HG03103 (cell line): ENCODE results near the gene DDX23.
A peak's percentile ranks its signal among the peaks of the same experiment; 100 is the strongest.
"Not testable (repeated sequence)": the region's sequence is repeated elsewhere in the genome, so short reads cannot be mapped to it uniquely, and the experiment has no call there.

ENCODE experiments used
- ATAC-seq: cut with Tn5 transposase; IDR thresholded peaks from one replicate; pipeline ENCODE4 v1.9.1; 2021; ENCODE audit warnings: low read depth; ENCODE audit not compliant: unreplicated experiment

Gene DDX23

DNA sequence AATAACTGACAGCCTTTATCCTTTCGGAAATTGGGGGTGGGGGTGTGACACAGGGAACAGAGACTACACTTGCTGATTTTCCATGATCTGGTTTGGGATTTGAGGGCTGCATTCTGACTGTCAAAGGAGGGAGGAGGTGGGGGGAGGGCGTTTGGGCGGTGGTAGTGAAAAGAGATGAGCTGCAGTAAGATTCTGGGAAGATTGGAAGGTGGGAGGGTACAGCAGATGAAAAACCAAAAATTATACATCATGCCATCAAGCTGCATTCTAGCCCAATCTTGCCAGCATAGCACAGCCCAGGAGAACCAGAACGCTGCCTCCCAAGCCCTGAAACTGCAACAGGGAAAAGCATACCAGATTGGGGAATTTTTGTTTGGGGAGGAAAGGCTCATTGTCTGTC is 11.3 kb upstream of the DDX23 start:
- ATAC-seq, result no peak

DNA sequence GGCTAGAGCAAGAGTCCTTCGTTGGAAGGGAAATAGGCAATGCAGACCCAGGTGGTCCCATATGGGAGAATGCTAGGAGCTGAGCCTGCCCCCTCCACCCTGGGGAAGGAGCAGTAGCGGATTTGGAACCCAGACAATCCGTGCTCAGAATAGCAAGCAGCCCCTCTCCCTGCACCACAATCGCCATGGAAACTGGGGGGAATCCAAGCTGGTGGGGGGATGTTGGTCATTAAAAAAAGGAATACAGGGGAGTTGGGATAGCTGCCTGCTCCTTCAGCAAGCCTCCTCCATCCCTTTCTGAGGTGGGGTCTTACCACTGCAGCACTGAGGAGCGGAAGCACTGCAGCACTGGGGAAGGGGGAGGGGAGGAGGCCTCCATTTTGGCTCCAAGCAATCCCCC is 10.8 kb upstream of the DDX23 start:
- ATAC-seq, result no peak

DNA sequence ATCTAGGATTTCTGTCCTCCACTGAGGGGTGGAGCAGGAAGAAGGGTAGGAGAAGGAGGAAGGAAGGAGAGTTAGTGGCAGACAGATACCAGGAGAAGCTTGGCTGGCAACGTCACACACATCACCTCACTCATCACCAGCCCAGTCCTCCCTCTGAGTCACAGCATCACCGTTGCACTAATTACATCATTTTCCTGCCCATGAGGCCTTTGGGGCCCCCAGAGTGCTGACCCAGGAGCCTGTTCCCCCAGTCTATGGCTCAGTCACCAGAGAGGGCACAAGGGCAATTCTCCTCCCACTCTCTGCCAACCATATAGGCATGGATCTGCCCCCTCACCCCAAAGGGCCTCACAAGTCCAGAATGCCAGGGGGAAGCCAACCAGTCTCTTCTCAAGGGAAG is 9.1 kb upstream of the DDX23 start:
- no peak for ATAC-seq

DNA sequence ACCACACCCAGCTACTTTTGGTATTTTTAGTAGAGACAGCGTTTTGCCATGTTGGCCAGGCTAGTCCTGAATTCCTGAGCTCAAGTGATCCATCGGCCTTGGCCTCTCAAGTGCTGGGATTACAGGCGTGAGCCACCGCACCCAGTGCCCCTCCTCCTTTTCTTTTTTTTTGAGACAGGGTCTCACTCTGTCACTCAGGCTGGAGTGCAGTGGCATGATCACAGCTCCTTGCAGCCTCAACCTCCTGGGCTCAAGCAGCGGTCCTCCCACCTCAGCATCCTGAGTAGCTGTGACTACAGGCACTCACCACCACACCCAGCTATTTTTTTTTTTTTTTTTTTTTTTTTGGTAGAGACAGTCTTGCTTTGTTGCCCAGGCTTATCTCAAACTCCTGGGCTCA is 8.3 kb upstream of the DDX23 start:
- ATAC-seq, result not testable (repeated sequence)

DNA sequence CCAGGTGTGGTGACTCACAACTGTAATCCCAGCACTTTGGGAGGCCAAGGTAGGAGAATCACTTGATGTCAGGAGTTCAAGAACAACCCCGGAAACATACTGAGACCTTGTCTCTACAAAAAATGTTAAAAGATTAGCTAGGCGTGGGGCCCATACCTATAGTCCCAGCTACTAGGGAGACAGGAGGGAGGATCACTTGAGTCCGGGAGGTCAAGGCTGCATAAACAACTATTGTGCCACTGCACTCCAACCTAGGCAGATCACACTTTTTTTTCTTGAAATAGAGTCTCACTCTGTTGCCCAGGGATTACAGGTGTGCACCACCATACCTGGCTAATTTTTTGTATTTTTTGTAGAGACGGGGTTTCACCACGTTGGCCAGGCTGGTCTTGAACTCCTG is 7.6 kb upstream of the DDX23 start:
- no peak for ATAC-seq

DNA sequence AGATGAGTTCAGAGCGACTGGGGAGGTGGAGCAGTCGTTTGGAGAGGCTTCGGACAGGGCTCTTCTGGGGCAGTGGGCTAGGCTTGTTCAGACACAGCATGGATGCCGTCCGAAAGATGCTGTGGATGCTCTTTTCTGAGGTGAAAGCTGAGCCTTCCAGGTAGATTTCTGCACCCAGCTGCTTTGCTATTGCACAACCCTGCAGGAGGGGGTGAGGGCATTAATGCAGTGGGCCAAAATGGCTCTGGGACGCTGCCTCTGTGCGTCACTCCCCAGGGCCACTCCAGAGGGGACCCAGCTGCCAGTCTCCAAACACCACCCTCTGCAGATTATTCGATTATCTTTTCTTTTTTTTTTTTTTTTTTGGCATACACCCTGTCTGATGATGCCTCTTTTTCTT is 6.1 kb upstream of the DDX23 start:
- no peak for ATAC-seq

DNA sequence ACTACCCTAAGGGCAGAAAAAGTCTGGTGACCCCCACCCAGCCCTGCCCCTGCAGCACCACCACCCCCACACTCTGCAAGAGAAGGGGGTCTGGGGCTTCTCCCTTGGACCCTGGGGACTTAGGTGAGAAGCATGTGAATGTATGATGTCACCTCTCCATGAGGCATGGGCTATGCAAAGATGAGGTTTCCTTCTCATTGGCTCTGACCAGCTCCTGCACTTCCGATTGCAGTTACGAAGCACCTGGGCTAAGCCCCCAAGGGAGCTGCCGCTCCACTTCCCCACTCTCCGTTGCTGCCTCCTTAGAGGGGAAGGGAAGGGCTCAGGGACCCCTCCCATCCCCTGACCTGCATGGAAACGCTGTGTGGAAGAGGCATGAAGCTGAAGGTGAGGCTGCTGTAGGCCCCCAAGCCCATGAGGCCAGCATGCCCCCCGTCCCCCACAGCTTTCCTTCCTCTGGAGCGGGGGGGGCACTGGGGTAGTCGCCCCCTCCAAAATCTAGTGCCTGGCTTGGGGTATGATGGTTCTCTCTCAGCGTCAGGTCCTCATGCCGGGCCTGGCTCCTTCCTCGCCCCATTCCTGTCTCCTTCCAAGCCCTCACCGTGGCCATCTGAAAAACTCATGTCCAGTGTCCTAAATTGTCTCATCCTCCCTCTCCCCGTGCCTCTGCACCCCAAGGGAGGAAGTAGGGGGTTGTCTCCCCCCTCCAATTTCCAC is 5.5 kb upstream of the DDX23 start:
- ATAC-seq, result no peak

DNA sequence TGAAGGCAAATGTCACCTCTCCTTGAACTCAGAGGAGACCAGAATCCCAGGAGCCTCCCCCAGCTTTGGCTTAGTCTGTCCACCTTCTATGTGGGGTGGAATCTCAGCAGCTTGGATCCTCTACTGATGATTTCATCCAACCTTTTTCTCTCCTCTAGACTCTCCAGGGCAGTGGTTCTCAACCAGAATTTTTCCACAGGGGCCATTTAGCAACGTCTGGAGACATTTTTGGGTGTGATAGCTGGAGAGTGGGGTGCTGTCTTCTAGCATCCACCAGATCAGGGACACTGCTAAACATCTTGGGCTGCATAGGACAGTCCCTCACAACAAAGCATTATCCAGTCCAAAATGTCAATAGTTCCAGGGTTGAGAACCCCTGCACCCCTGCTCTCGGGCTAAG is 4.4 kb upstream of the DDX23 start:
- ATAC-seq, result no peak

DNA sequence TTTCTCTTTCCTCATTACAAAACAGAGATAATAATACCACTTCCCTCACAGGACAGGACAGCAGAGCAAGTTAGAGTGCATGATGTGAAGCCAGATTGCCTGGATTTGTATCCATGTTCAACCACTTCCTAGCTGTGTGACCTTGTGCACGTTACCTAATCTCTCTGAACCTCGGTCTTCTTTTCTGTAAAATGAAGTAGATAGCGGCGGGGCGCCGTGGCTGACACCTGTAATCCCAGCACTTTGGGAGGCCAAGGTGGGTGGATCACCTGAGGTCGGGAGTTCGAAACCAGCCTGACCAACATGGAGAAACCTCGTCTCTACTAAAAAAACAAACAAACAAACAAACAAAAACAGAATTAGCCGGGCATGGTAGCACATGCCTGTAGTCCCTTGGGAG is 3.0 kb upstream of the DDX23 start:
- not testable (repeated sequence) for ATAC-seq

DNA sequence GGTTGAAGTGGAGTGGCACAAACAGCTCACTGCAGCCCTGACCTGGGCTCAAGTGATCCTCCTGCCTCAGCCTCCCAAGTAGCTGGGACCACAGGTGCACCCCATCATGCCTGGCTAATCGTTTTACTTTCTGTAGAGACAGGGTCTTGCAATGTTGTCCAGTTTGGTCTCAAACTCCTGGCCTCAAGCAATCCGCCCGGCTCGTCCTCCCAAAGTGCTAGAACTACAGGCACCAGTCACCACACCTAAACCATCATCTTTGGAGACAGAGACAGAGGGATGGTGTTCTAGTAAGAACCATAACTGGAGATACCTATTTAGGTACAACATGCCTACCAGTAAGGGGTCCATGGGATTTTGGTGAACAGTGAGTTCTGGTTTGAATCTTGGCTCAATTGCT is 2.5 kb upstream of the DDX23 start:
- ATAC-seq, result no peak

DNA sequence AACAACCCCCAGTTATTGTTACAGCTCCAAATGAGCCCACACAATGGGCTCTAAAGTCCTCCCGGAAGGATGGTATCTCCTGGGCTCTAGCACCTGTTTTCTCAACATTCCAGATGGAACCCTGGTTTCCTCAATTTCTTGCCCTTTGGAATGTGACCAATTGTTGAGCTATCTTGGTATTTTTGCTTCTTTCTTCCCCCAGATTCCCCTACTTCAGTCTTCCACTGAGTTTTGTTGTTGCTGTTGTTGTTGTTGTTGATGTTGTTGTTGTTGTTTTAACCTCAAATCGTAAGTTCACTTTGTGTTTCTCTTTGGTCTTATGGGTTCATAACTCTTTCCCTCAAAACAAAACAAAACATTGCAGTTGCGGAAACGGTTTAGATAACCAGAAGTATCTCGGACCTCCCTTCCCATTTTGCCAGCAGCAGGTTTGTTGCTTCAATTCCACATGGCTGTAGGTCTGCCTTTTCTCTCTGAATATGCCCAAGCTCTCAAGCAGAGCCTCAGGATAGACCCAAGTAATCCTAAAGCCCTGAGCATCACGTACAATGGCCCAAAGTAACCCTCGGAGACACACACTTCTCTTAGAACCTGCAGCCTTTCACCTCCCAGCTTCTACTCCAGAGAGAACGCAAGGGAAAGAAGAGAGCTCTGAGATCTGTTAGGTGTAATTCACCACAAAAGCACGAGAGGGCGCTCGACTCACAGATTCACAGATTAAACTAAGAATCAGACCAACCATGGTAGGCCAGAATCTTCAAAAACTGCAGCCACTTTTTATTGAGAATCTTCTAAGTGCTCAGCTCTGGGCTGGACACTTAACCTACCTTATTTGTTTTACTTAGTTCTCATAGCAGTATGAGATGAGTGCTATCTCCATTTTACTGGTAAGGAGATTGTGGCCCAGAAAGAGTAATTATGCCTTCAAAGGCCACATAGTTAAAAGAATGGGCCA is 1.0 kb upstream of the DDX23 start:
- ATAC-seq, result peak; percentile 38

DNA sequence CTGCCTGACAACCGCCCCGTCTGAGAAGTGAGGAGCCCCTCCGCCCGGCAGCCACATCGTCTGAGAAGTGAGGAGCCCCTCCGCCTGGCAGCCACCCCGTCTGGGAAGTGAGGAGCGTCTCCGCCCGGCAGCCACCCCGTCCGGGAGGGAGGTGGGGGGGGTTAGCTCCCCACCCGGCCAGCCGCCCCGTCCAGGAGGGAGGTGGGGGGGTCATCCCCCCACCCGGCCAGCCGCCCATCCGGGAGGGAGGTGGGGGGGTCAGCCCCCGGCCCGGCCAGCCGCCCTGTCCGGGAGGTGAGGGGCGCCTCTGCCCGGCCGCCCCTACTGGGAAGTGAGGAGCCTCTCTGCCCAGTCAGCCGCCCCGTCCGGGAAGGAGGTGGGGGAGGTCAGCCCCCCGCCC is 9.9 kb downstream of the DDX23 start:
- ATAC-seq, result not testable (repeated sequence)

DNA sequence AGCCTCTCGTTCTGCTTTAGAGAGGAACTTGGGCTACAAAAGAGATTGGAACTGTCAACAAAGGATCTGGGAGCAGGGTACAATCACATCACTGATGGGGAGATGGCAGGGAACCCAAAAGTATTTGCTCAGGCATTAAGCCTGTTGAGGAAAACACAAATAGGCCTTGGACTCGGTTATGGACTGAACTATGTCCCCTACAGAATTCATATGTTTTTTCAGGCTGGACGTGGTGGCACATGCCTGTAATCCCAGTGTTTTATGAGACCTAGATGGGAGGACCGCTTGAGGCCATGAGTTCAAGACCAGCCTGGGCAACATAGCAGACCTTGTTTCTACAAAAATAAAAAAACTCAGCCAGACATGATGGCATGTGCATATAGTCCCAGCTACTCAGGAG is 13.9 kb downstream of the DDX23 start:
- ATAC-seq, result no peak

DNA sequence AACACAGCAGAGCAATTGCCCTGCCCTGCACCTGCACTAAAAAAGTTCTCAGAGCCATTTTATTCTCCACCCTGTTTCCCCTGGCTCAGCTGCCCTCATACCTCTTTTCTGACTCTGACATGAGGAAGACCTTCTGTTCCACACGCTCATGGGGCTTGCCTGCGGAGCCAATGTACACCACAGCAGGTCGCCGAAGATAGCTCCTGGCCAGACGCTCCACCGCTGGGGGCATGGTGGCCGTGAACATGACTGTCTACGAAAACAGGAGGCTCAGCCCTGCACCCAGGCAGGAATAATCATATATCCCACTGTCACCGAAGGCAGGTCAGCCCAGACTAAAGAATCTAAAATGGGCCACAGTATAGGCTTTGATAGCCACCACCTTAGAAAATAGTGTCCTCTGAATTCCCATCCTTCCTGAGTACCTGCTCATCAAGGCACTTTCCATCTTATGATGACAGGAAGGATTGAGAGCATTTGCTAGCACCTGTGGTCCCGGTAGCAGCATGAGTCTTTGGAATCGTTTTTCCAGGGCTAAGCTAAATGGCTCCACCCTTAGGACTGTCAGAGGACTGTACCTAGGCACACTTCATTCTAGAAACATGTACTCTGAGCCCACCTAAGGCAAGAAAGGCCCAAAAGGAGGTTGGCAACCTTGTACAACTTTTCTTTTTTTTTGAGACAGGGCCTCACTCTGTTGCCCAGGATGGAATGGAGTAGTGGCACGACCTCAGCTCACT is 19.5 kb downstream of the DDX23 start:
- ATAC-seq, result no peak

DNA sequence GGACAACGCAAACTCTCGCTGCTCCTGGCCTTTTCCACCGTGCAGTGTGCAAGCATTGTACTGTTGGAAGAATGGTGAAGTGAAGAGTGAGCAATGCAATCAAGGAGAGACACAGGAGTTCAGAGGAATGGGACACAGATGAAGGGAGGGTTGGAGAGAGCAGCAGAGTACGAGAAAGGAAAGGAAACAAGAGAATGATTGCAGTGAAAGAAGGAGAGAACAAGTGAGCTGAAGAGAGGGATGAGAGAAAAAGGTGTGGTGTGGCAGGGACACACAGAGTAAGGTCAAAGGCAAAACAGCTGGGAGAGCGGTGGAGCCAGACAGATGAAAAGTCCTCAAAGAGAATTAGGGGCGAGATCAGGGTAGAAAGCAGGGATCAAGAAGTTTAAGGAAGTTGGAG is 20.7 kb downstream of the DDX23 start:
- ATAC-seq, result no peak

DNA sequence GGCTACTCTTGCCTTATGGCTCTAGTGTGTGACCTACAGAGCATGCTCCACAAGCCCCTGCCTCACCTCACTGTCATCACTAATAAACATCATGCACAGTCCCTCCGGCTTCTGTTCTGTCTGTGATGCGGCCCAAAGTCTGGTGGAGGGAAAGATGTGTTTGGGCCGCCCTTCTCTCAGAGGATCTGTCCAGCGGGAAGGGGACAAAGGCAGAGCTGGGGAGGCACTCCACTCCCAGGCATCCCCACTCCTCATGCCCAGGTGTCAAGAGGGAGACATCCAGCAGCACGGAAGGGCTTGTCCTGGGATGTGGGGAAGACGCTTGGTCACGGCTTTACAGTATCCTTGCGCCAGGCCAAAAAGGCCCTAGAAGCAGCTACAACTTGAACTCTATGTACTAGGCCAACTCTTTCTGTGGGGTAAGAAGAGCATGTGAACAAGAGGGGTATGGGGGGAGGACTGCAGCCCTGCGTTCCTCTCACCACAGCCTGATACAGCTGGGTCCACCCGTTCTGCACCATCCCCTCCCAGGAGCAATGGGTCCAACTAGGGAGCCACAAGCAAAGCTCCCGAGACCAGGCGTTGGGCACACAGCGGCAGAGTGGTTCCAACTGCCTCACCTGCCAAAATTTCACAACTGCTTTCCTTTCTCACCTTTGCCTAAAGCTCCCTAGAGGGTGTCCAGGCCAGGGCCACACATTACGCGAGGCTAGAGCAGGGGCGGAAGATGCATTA is 23.0 kb downstream of the DDX23 start:
- ATAC-seq, result no peak

DNA sequence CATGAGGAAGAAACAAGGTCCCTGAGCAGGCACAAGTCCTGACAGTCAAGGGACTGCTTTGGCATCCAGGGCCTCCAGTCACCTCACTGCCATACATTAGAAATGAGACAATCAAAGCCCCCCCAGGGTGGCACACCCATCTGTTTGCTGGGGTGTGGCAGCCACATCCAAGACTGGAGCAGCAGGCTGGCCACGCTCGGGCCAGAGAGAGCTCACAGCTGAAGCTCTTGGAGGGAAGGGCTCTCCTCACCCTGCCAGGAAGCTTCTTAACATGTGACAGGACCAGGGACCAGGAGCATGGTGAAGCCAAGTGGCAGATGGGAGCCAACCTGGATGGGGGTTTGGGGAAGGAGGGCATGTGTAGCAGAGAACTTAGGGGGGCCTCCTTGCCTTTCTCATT is 23.7 kb downstream of the DDX23 start:
- no peak for ATAC-seq

DNA sequence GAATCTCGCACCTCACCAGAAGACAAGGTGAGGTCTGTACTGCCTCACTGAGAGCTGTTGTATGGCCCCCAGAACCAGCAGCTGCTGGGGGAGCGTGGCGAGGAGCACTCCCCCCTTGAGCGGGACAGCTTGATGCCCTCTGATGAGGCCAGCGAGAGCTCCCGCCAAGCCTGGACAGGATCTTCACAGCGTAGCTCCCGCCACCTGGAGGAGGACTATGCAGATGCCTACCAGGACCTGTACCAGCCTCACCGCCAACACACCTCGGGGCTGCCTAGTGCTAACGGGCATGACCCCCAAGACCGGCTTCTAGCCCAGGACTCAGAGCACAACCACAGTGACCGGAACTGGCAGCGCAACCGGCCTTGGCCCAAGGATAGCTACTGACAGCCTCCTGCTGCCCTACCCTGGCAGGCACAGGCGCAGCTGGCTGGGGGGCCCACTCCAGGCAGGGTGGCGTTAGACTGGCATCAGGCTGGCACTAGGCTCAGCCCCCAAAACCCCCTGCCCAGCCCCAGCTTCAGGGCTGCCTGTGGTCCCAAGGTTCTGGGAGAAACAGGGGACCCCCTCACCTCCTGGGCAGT is 24.4 kb downstream of the DDX23 start:
- ATAC-seq, result no peak

DNA sequence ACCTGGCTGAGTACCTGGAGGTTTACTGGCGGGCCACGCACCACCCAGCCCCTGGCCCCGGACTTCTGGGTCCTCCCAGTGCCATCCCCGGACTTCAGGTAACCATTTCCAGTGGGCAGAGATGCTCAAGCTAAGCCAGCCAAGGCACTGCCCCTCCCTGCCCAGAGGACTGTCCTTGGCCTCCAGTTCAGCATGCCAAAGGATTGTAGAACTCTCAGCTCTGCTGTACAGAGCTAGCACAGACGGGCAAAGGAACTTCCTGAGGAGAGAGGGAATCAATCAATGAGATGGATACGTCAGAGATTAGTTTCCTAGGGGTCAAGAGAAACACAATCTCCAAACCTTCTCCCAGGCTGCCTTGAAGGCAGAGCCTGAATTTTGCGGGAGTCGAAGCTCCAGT is 24.9 kb downstream of the DDX23 start:
- no peak for ATAC-seq

DNA sequence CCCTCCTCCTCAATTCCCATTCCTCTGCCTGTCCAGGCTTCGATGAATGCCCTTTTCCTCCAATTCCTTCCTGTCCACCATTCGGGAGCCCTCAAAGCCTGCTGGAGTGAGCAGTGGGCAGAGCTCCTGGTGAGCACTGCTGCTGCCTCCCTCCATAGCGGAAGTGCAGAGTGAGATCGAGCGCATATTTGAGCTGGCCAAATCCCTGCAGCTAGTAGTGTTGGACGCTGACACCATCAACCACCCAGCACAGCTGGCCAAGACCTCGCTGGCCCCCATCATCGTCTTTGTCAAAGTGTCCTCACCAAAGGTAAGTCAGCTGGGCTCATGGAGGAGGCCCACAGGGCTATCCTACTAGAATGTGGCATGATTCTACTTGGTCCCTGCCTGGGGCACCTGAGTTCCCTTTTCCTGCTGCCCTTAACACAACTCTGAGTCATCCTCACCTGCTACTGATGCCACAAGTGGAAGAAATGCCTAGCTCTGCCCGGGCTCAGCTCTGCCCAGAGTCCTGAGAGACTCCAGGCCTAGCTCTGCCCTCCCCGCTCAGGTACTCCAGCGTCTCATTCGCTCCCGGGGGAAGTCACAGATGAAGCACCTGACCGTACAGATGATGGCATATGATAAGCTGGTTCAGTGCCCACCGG is 25.6 kb downstream of the DDX23 start:
- no peak for ATAC-seq
